ENCODE results near the gene LAMA2. TPM values are rescaled to one million over a fixed set of nuclear protein-coding genes. Genes with fewer than 3 reads are reported as not detected.

Gene LAMA2
- total RNA-seq, 1 experiment from 2014 or later: 8.2 TPM

DNA sequence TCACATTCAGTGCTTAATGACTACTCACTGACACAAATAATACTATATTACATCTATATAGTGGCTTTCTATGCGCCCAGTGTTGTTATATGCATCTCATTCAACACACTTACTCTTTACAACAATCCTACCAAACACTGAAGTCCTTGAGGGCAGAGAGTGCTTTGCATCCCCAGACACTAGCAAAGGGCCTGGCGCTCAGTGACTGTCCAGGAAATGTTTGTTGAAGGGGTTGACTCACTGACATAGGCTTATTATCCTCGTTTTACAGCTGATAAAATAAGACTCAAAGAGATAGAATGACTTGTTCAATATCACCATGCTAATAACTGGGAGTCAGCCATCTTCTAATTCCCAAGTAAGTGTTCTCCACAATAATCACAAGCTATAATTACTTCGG, 663.8 kb downstream of the LAMA2 start:
- intact Hi-C loops (cut with micrococcal nuclease): no loop called here
- Histone ChIP-seq H3K9me2 (ENCODE audit: insufficient read depth) (no peaks in the 10 kb centered on the region), H3K4me3 (replicated peaks in 1 of 2; ENCODE audit: low read depth in 1 of 2, low read length in 2 of 2) (no peak overlapping the region), H3K9ac (ENCODE audit: low read length) (no peak overlapping the region), H3K79me2 (ENCODE audit: insufficient read depth, low read length) (no peaks in the 10 kb centered on the region), H4K20me1 (ENCODE audit: insufficient read depth) (no peaks in the 10 kb centered on the region), H3K27ac (ENCODE audit: low read depth, low read length) (no peak overlapping the region), H2AFZ (ENCODE audit: low read depth, low read length, poor library complexity, severe bottlenecking) (no peak overlapping the region), H3K4me2 (ENCODE audit: low read length) (no peak overlapping the region), H3K4me1 (ENCODE audit: control insufficient read depth in 1 of 2, insufficient read depth in 2 of 2, low read length in 2 of 2) (no peaks in the 10 kb centered on the region), H3K9me3 (ENCODE audit: control insufficient read depth in 1 of 2, insufficient read depth in 1 of 2, low read depth in 1 of 2, low read length in 2 of 2) (no peaks in the 10 kb centered on the region), H3K36me3 (ENCODE audit: control insufficient read depth in 1 of 2, insufficient read depth in 2 of 2, low read length in 2 of 2) (no peaks in the 10 kb centered on the region), H3K27me3 (ENCODE audit: insufficient read depth, low read length) (no peaks in the 10 kb centered on the region)
- ATAC-seq (no peak), DNase-seq (ENCODE audit: low read depth, low spot score) (no peak)
- TF ChIP-seq ZNF274 (IDR thresholded peaks at IDR 0.05; ENCODE audit: low read depth, low read length): no peak
- no peak for TF ChIP-seq SP1 (IDR thresholded peaks at IDR 0.05; ENCODE audit: low read depth)
- no peak for TF ChIP-seq SIN3A (IDR thresholded peaks at IDR 0.05; ENCODE audit: low read depth)
- no peak for TF ChIP-seq FOSL1 (IDR thresholded peaks at IDR 0.05; ENCODE audit: low read depth)
- no peak for TF ChIP-seq EGR1 (IDR thresholded peaks at IDR 0.05; ENCODE audit: low read depth)
- TF ChIP-seq, protein P1, sequence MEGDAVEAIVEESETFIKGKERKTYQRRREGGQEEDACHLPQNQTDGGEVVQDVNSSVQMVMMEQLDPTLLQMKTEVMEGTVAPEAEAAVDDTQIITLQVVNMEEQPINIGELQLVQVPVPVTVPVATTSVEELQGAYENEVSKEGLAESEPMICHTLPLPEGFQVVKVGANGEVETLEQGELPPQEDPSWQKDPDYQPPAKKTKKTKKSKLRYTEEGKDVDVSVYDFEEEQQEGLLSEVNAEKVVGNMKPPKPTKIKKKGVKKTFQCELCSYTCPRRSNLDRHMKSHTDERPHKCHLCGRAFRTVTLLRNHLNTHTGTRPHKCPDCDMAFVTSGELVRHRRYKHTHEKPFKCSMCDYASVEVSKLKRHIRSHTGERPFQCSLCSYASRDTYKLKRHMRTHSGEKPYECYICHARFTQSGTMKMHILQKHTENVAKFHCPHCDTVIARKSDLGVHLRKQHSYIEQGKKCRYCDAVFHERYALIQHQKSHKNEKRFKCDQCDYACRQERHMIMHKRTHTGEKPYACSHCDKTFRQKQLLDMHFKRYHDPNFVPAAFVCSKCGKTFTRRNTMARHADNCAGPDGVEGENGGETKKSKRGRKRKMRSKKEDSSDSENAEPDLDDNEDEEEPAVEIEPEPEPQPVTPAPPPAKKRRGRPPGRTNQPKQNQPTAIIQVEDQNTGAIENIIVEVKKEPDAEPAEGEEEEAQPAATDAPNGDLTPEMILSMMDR (IDR thresholded peaks at IDR 0.05 in 2 of 3, conservative IDR thresholded peaks at IDR 0.05 in 1 of 3; ENCODE audit: borderline replicate concordance in 1 of 3, insufficient read depth in 1 of 3, low read depth in 2 of 3, low read length in 2 of 3): no peak
- TF ChIP-seq SRF (IDR thresholded peaks at IDR 0.05; ENCODE audit: low read depth): no peak
- no peak for TF ChIP-seq POLR2AphosphoS5 (IDR thresholded peaks at IDR 0.05; ENCODE audit: low read depth, low read length)
- TF ChIP-seq REST (IDR thresholded peaks at IDR 0.05; ENCODE audit: low read depth): no peak
- no peak for TF ChIP-seq YY1 (IDR thresholded peaks at IDR 0.05; ENCODE audit: extremely low read depth, insufficient replicate concordance, low read depth, low read length)
- no peak for TF ChIP-seq RAD21 (IDR thresholded peaks at IDR 0.05; ENCODE audit: low read depth)
- TF ChIP-seq, protein P2, sequence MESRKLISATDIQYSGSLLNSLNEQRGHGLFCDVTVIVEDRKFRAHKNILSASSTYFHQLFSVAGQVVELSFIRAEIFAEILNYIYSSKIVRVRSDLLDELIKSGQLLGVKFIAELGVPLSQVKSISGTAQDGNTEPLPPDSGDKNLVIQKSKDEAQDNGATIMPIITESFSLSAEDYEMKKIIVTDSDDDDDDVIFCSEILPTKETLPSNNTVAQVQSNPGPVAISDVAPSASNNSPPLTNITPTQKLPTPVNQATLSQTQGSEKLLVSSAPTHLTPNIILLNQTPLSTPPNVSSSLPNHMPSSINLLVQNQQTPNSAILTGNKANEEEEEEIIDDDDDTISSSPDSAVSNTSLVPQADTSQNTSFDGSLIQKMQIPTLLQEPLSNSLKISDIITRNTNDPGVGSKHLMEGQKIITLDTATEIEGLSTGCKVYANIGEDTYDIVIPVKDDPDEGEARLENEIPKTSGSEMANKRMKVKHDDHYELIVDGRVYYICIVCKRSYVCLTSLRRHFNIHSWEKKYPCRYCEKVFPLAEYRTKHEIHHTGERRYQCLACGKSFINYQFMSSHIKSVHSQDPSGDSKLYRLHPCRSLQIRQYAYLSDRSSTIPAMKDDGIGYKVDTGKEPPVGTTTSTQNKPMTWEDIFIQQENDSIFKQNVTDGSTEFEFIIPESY (IDR thresholded peaks at IDR 0.05; ENCODE audit: extremely low read depth, insufficient replicate concordance, low read length): no peak
- TF ChIP-seq POLR2A (IDR thresholded peaks at IDR 0.05; ENCODE audit: borderline replicate concordance, extremely low read depth, insufficient read depth, insufficient read length): no peak
- TF ChIP-seq ELF1 (IDR thresholded peaks at IDR 0.05; ENCODE audit: borderline replicate concordance, low read depth): no peak
- TF ChIP-seq EZH2phosphoT487 (IDR thresholded peaks at IDR 0.05; ENCODE audit: borderline replicate concordance): no peak
- no peak for TF ChIP-seq JUND (IDR thresholded peaks at IDR 0.05)
- TF ChIP-seq CEBPB (IDR thresholded peaks at IDR 0.05; ENCODE audit: low read depth): no peak
- no peak for TF ChIP-seq TCF7L2 (IDR thresholded peaks at IDR 0.05; ENCODE audit: borderline replicate concordance, extremely low read depth, insufficient read depth, insufficient read length)
- no peak for TF ChIP-seq ZFX (IDR thresholded peaks at IDR 0.05)
- no peak for TF ChIP-seq EZH2 (IDR thresholded peaks at IDR 0.05)
- no TSS peak for BruUV-seq (replicated peaks)
- CTCF ChIA-PET: no interaction called here
- RAD21 ChIA-PET (ENCODE audit: low non-redundant PET in 1 of 2, low total read pairs in 2 of 2, uncharacterized antibody in 2 of 2, unreplicated experiment in 2 of 2): no interaction called here
- POLR2A ChIA-PET: no interaction called here
